CD4-positive, alpha-beta T cell treated with Interleukin-2 at 100 ng/mL for 4 hours (primary cell): Measurements from ENCODE around the gene DLL1.

Source experiments
- DNase-seq: peaks from one replicate; pipeline ENCODE4 v3.0.0-alpha.2; 2020; ENCODE audit warnings: low spot score

DLL1 gene

DNA sequence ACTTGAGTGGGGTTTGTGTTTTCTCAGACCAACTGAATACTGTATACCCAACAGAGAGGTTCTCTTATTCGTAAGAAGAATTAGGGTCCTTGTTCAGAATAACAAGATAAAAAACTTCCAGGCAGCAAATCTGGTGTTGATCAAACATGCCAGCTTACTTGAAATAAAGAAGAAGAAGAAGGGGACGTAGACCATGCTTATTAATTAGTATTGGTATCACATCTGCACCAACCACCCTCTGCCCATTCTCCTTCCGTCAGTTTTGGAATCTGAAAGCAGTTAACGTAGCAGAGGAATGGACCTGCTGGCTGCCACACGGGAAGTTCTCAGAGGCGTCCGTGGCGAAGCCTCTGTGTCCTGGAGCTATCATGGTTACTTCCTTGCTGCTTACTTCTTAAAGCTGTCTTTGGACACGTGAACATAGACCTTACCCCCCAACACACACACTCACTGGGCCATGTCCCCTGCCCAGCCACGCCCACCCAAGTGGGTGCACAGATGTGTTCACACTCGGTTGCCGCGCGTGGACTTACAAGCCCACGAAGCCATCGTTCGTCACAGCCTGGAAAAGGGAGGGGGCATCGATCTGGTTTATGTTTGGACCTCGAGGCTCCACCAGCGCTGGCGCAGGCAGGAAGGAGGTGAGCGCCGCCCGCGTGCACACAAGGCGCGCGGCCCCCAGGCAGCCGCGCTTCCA lies 4.1 kb upstream of the DLL1 start:
- DNase-seq, result no peak

- DNase-seq, result no peak
Measured at GRCh38 chr6:170294298-170294730, 3.4 kb upstream of the DLL1 start.

GRCh38 chr6:170293341-170294231 lies 2.7 kb upstream of the DLL1 start:
- DNase-seq, result no peak

DNA sequence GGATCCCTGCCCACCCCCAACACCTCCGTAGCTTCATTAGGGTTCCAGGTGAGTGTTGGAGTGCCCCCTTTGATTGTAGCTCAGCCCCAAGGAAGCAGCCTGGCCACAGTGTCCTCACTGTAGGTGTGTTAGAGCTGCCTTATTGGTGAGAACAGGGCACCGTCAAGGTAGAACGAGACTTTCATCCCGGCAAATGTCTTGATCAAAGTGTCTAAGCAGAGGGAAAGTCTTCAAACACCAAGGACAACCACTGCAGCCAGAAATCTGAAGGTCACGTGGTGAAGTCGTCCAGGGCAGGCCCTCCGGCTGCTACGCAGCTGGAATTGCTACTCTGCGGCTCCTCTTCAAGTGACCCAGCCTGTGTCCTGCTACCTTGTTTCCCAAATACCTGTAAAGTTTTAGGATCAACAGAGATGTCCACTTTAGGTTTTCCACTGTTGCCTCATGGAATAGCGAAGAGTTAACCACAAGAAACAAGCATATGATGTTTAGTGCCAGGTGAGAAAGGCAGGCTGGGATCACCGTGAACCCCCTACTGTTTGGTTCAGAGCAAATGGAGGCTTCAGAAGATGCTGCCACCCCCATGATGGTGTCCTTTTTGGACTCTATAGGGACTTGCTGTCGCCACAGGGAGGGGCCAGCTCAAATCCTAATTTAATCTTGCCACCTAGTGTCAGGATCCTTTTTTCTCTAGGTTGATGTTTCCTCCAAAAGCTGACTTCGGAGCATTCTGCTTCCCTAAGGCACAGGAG lies 1.7 kb upstream of the DLL1 start:
- DNase-seq, result no peak

- no peak for DNase-seq
Measured at GRCh38 chr6:170292111-170292406, 1.2 kb upstream of the DLL1 start.

- peak; percentile 46 for DNase-seq
Measured at GRCh38 chr6:170291271-170292110, 613 bp upstream of the DLL1 start.

DNA sequence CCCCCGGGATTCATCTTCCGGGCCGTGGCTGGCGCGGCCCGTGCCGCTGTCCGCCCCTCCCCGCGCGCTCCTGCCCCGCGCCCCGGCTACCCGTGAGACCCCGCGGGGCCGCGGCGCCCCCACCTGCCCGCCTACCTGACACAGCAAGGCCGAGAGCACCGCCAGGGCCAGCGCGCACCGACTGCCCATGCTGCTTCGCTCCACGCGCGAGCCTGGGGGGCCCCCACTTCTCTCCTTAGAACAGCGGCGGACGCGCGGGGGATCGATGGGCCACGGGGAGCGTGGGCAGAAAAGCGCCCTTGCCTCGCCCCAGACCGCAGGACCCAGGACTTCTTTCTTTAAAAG lies 955 bp downstream of the DLL1 start:
- no peak for DNase-seq

- no peak for DNase-seq
Measured at GRCh38 chr6:170289180-170289931, 1.5 kb downstream of the DLL1 start.

DNA sequence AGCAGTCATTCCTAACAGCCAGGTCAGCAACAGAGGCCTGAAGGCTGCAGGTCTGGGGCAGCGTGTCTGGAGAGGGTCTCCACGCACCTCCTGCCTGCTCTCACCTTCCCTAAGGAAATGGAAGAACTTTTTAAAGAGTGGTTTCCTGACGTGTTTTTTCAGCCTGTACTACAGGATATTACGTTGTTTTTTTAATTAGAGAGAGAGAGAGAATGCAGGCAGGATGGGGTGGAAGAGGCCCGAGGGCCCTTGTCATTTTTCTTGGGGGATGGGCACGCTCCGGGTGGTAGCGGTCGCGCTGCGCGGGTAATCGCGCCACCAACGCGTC lies 2.1 kb downstream of the DLL1 start:
- DNase-seq, result no peak

- no peak for DNase-seq
Measured at GRCh38 chr6:170288091-170288631, 2.7 kb downstream of the DLL1 start.

DNA sequence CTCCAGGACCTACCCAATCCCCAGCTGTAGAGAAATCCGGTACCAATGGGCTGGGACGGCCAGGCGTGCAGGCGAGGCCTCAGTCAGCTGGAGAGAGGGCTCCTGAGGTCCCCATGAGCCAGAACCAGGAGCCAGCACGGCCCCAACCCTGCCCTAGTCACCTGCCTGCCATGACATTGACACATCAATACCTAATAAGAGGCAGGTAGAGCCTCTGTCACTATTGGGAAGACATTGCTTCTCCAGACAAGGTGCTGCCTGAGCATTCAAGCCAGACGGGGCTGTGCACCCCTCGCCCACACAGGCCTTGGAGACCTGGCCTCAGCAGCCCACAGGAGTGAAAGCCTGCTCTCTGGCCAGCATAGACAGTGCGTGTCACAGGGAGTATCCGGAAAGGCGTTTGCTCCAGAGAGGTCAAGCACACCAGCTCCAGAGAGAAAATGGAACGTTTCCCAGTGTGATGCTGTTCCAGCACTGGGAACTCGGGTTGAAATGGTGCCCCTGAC lies 3.5 kb downstream of the DLL1 start:
- no peak for DNase-seq

GRCh38 chr6:170286934-170287265 lies 4.0 kb downstream of the DLL1 start:
- no peak for DNase-seq

DNA sequence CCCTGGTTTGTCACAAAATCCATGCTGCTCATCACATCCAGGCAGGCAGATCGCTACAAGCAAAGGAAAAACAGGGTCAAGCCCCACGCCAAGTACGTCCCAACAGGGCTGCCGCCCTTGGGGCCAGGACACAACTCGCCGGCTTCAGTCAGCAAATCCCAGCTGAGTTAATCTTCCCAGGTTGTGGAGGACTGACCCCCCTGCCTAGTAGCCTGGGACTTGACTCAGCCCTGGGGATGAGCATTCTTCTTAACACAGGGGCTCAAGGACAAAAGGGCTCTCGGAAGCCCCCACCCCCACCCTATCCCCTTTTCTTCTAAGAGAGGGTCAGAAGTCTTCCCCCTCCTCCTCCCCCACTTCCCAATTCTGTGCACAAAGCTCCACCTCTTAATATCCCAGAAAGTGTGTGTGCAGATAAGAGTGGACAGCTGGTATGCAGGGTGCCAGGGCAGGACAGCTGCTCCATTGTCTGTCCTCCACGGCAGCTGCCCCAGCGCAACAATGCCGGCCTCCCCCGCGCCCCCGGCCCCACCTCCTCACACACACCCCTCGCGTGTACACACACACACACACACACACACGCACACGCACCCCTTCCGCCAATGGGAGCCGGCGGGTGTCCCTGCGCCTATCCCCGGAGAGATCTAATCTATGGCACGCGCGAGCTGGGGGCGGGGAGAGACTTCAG lies 4.5 kb downstream of the DLL1 start:
- DNase-seq, result no peak

GRCh38 chr6:170285482-170285881 lies 5.4 kb downstream of the DLL1 start:
- no peak for DNase-seq

DNA sequence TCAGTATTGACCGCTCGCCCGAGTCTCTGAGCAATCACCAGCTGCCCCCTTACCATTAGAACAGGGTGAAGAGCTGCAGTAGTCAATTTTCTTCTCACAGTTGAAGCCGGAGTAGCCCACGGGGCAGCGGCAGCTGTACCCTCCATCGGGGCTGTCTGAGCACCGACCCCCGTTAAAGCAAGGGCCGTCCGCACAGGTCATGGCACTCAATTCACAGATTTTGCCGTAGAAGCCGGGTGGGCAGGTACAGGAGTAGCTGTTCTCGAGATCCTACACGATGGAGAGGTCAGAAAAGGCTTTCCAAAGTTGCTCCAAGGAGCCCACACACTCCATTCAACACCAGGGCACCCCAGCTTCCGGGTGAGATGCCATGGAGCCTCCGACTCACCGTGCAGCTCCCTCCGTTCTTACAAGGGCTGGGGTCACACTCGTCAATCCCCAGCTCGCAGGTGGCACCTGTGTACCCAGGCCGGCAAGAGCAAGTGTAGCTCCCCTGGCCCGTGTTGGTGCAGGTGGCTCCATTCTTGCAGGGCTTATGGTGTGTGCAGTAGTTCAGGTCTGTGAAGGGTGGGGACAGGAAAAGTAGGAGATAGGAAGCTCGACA lies 5.9 kb downstream of the DLL1 start:
- no peak for DNase-seq

GRCh38 chr6:170284126-170284773 lies 6.6 kb downstream of the DLL1 start:
- no peak for DNase-seq

- DNase-seq, result no peak
Measured at GRCh38 chr6:170283212-170284081, 7.4 kb downstream of the DLL1 start.

DNA sequence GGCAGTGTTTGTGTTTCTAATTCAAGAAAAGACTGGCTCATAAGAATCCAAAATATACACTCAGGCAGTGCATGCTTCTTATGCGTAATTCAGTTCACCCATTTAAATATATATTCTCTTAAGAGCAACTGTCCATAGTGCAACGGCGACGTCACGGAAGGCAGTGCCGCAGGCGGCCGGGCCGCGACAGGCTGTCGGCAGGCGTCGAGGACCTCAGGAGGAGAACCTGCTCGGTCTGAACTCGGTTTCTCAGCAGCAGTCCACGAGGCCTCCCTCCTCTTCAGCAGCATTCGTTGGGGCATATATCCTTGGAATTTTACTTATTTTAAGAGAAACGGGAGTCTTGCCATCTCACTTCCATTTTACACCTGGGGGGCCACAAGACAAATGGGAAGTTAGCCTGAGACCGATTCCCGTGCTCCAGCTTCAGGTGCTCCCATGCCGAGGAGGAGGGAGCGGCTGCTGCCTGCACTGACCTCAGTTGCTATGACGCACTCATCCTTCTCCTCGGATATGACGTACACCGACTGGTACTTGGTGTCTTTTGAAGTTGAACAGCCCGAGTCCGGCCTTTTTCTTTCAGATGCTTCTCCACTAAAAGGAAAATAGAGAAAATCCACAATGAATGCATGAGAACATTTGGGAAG lies 8.2 kb downstream of the DLL1 start:
- no peak for DNase-seq
